ENCODE measurements around the gene ANKRA2. TPM values are rescaled to one million over a fixed set of nuclear protein-coding genes. Genes with fewer than 3 reads are reported as not detected.

ANKRA2 gene
- total and polyA plus RNA-seq, 9 of the 15 experiments (the other 6 are each of a cell fraction or from before 2014, with no cell fraction given), result 7.9 to 28.7 (median 12.8) TPM

GRCh38 chr5:73565139-73565968 lies at the start of gene ANKRA2, which contains the start of gene UTP15 (continued):
- TF ChIP-seq ARHGAP35 (IDR thresholded peaks at IDR 0.05; ENCODE audit: partially characterized antibody), result no peak
- TF ChIP-seq JUND (IDR thresholded peaks at IDR 0.05; ENCODE audit: borderline replicate concordance, low read depth, low read length), result peak; percentile 64
- no peak; the same call in 2 of the 3 replicates for TF ChIP-seq JUND (tag; IDR thresholded peaks at IDR 0.05; ENCODE audit: borderline replicate concordance, low read depth, low read length)
- TF ChIP-seq, protein P1, sequence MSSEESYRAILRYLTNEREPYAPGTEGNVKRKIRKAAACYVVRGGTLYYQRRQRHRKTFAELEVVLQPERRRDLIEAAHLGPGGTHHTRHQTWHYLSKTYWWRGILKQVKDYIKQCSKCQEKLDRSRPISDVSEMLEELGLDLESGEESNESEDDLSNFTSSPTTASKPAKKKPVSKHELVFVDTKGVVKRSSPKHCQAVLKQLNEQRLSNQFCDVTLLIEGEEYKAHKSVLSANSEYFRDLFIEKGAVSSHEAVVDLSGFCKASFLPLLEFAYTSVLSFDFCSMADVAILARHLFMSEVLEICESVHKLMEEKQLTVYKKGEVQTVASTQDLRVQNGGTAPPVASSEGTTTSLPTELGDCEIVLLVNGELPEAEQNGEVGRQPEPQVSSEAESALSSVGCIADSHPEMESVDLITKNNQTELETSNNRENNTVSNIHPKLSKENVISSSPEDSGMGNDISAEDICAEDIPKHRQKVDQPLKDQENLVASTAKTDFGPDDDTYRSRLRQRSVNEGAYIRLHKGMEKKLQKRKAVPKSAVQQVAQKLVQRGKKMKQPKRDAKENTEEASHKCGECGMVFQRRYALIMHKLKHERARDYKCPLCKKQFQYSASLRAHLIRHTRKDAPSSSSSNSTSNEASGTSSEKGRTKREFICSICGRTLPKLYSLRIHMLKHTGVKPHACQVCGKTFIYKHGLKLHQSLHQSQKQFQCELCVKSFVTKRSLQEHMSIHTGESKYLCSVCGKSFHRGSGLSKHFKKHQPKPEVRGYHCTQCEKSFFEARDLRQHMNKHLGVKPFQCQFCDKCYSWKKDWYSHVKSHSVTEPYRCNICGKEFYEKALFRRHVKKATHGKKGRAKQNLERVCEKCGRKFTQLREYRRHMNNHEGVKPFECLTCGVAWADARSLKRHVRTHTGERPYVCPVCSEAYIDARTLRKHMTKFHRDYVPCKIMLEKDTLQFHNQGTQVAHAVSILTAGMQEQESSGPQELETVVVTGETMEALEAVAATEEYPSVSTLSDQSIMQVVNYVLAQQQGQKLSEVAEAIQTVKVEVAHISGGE (CRISPR knock-in tag; IDR thresholded peaks at IDR 0.05), result peak in 1 of 3 experiments; percentile 81; a peak in 2 of 6 replicates
- no peak for TF ChIP-seq LARP7 (IDR thresholded peaks at IDR 0.05)
- TF ChIP-seq, protein P2, sequence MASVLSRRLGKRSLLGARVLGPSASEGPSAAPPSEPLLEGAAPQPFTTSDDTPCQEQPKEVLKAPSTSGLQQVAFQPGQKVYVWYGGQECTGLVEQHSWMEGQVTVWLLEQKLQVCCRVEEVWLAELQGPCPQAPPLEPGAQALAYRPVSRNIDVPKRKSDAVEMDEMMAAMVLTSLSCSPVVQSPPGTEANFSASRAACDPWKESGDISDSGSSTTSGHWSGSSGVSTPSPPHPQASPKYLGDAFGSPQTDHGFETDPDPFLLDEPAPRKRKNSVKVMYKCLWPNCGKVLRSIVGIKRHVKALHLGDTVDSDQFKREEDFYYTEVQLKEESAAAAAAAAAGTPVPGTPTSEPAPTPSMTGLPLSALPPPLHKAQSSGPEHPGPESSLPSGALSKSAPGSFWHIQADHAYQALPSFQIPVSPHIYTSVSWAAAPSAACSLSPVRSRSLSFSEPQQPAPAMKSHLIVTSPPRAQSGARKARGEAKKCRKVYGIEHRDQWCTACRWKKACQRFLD (CRISPR knock-in tag; IDR thresholded peaks at IDR 0.05), result peak; percentile 94
- peak; percentile 47; the same call in 1 of the 2 replicates for TF ChIP-seq POLR2H (tag; IDR thresholded peaks at IDR 0.05; ENCODE audit: low read depth)
- no peak for TF ChIP-seq ILF3 (IDR thresholded peaks at IDR 0.05; ENCODE audit: borderline replicate concordance)
- peak; percentile 74; the same call in 1 of the 2 replicates for TF ChIP-seq NR2C1 (IDR thresholded peaks at IDR 0.05)
- peak; percentile 54; the same call in 1 of the 2 replicates for TF ChIP-seq NR2C1 (tag; IDR thresholded peaks at IDR 0.05)
- TF ChIP-seq ZNF277 (CRISPR knock-in tag; IDR thresholded peaks at IDR 0.05; ENCODE audit: borderline replicate concordance), result no peak
- TF ChIP-seq ZNF311 (CRISPR knock-in tag; IDR thresholded peaks at IDR 0.05), result no peak
- TF ChIP-seq, protein P3, sequence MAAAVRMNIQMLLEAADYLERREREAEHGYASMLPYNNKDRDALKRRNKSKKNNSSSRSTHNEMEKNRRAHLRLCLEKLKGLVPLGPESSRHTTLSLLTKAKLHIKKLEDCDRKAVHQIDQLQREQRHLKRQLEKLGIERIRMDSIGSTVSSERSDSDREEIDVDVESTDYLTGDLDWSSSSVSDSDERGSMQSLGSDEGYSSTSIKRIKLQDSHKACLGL (CRISPR knock-in tag; IDR thresholded peaks at IDR 0.05; ENCODE audit: borderline replicate concordance, poor library complexity, severe bottlenecking), result peak; percentile 94
- TF ChIP-seq LCOR (CRISPR knock-in tag; IDR thresholded peaks at IDR 0.05), result peak; percentile 68; the same call in 1 of the 2 replicates
- TF ChIP-seq ARNT (IDR thresholded peaks at IDR 0.05), result 0 out of 4 replicates have a peak, but pooled peaks of 1 of the 2 experiments have one; percentile 52
- peak; percentile 79 for TF ChIP-seq SUPT5H (IDR thresholded peaks at IDR 0.05)
- peak; percentile 55 for TF ChIP-seq EGR1 (conservative IDR thresholded peaks at IDR 0.05)
- peak; percentile 91 for TF ChIP-seq SIN3B (IDR thresholded peaks at IDR 0.05; ENCODE audit: low read depth)
- TF ChIP-seq YY1 (IDR thresholded peaks at IDR 0.05; ENCODE audit: borderline replicate concordance in 1 of 3, control insufficient read depth in 1 of 3, extremely low read depth in 1 of 3, insufficient read depth in 3 of 3, insufficient read length in 1 of 3, insufficient replicate concordance in 2 of 3, low read depth in 1 of 3, low read length in 2 of 3), result peak in 1 of 3 experiments; percentile 30
